ENCODE data around the gene IFNG. TPM values are rescaled to one million over a fixed set of nuclear protein-coding genes. Genes with fewer than 3 reads are reported as not detected.

Gene IFNG
- polyA plus RNA-seq, 2 of the 4 experiments (the other 2 are of a cell fraction), result not detected

- H3K4me3 ChIP-seq, result no peak overlapping the region
- ATAC-seq (no peak), FAIRE-seq (no peak), DNase-seq (ENCODE audit: low read depth in 1 of 2, low spot score in 1 of 2) (no peak)
- POLR2A ChIA-PET, result no interaction called here
- TF ChIP-seq ZC3H11A (IDR thresholded peaks at IDR 0.05) (no peak), TFCP2L1 (CRISPR knock-in tag; IDR thresholded peaks at IDR 0.05) (no peak), HEYL (CRISPR knock-in tag; IDR thresholded peaks at IDR 0.05) (no peak), ZNF302 (CRISPR knock-in tag; IDR thresholded peaks at IDR 0.05) (no peak), FOSB (CRISPR knock-in tag; IDR thresholded peaks at IDR 0.05) (no peak), MAX (IDR thresholded peaks at IDR 0.05) (no peak), RARB (CRISPR knock-in tag; IDR thresholded peaks at IDR 0.05) (no peak), EP300 (IDR thresholded peaks at IDR 0.05) (no peak), CEBPB (IDR thresholded peaks at IDR 0.05) (no peak), HOXB5 (CRISPR knock-in tag; IDR thresholded peaks at IDR 0.05) (no peak), SREBF2 (IDR thresholded peaks at IDR 0.05) (no peak), ZFP36 (IDR thresholded peaks at IDR 0.05; ENCODE audit: borderline replicate concordance, partially characterized antibody) (no peak), BCL3 (IDR thresholded peaks at IDR 0.05) (no peak), MAZ (IDR thresholded peaks at IDR 0.05; ENCODE audit: borderline replicate concordance, low read depth, low read length) (no peak), REST (IDR thresholded peaks at IDR 0.05) (no peak), RAD21 (conservative IDR thresholded peaks at IDR 0.05 in 1 of 2, IDR thresholded peaks at IDR 0.05 in 1 of 2) (no peak), POLR2AphosphoS2 (conservative IDR thresholded peaks at IDR 0.05; ENCODE audit: low read length) (no peak)
- no peaks in the 10 kb centered on the region for H3K9me3 ChIP-seq
- no peak overlapping the region for H3K4me2 ChIP-seq
- no peaks in the 10 kb centered on the region for H3K4me1 ChIP-seq
- WGBS (ENCODE audit: missing lambda C conversion rate), result 3% methylated on average over 3 of the region's 3 CpGs
- CTCF ChIA-PET, result no interaction called here
- no peak overlapping the region for H3K27ac ChIP-seq
Measured at GRCh38 chr12:68178774-68179439, 19.4 kb upstream of the IFNG start.

- TF ChIP-seq GATA3 (IDR thresholded peaks at IDR 0.05; ENCODE audit: borderline replicate concordance) (no peak), PBX3 (IDR thresholded peaks at IDR 0.05) (no peak), HMGXB4 (CRISPR knock-in tag; IDR thresholded peaks at IDR 0.05; ENCODE audit: borderline replicate concordance) (no peak), ATOH8 (CRISPR knock-in tag; IDR thresholded peaks at IDR 0.05; ENCODE audit: low read depth) (no peak)
- DNase-seq (ENCODE audit: low read depth in 1 of 2, low spot score in 1 of 2) (no peak), FAIRE-seq (no peak), ATAC-seq (no peak)
- Histone ChIP-seq H3K27ac (no peak overlapping the region), H3K4me2 (no peak overlapping the region), H3K4me1 (no peaks in the 10 kb centered on the region), H3K4me3 (no peak overlapping the region), H3K9me3 (no peaks in the 10 kb centered on the region)
- ChIA-PET CTCF (no interaction called here), POLR2A (no interaction called here)
Measured at GRCh38 chr12:68178184-68178583, 18.6 kb upstream of the IFNG start.
